Ishikawa (cell line): ENCODE results near the gene DENND5A.
A peak's percentile ranks its signal among the peaks of the same experiment; 100 is the strongest.

Experiments
- CEBPB ChIP-seq: IDR thresholded peaks from 2 replicates; pipeline ENCODE4 v1.6.1; 2012
- CREB1 ChIP-seq: IDR thresholded peaks from 2 replicates; pipeline ENCODE4 v1.6.1; 2012; ENCODE audit warnings: low read depth
- EGR1 ChIP-seq: IDR thresholded peaks from 2 replicates; pipeline ENCODE4 v1.6.1; 2012
- EP300 ChIP-seq: IDR thresholded peaks from 2 replicates; pipeline ENCODE4 v1.6.1; 2012; ENCODE audit warnings: borderline replicate concordance
- FOXM1 ChIP-seq: IDR thresholded peaks from 2 replicates; pipeline ENCODE4 v1.6.1; 2012; ENCODE audit warnings: low read depth, borderline replicate concordance
- MAX ChIP-seq: IDR thresholded peaks from 2 replicates; pipeline ENCODE4 v1.6.1; 2012
- NFIC ChIP-seq: IDR thresholded peaks from 2 replicates; pipeline ENCODE4 v1.6.1; 2012
- RAD21 ChIP-seq: IDR thresholded peaks from 2 replicates; pipeline ENCODE4 v1.6.1; 2012; ENCODE audit warnings: low read depth
- REST ChIP-seq: IDR thresholded peaks from 2 replicates; pipeline ENCODE4 v1.6.1; 2012; ENCODE audit warnings: low read depth, mild to moderate bottlenecking
- TAF1 ChIP-seq: IDR thresholded peaks from 2 replicates; pipeline ENCODE4 v1.6.1; 2012; ENCODE audit warnings: low read depth, mild to moderate bottlenecking
- TCF12 ChIP-seq: IDR thresholded peaks from 2 replicates; pipeline ENCODE4 v1.6.1; 2012; ENCODE audit warnings: low read depth
- TEAD4 ChIP-seq: IDR thresholded peaks from 2 replicates; pipeline ENCODE4 v1.6.1; 2012
- USF1 ChIP-seq: IDR thresholded peaks from 2 replicates; pipeline ENCODE4 v1.6.1; 2012
- YY1 ChIP-seq: IDR thresholded peaks from 2 replicates; pipeline ENCODE4 v1.6.1; 2012; ENCODE audit warnings: low read depth
- ZBTB7A ChIP-seq: IDR thresholded peaks from 2 replicates; pipeline ENCODE4 v1.6.1; 2012; ENCODE audit warnings: low read depth

DENND5A gene

GRCh38 chr11:9277176-9277575, 12.0 kb upstream of the DENND5A start:
- TF ChIP-seq EGR1 (no peak), REST (no peak), CEBPB (no peak), ZBTB7A (no peak), FOXM1 (no peak), NFIC (no peak), MAX (no peak), TCF12 (no peak)

- TF ChIP-seq RAD21, result peak; percentile 21; the same call in 1 of the 2 replicates
- TF ChIP-seq REST, result no peak
Observed at GRCh38 chr11:9276571-9276970, 11.4 kb upstream of the DENND5A start.

- TF ChIP-seq CEBPB (no peak), TAF1 (no peak), CREB1 (no peak), YY1 (no peak), FOXM1 (no peak)
Observed at GRCh38 chr11:9274499-9275258, 9.5 kb upstream of the DENND5A start.

- no peak for TF ChIP-seq TAF1
- TF ChIP-seq CREB1, result no peak
- no peak for TF ChIP-seq TEAD4
- TF ChIP-seq NFIC, result no peak
- TF ChIP-seq TCF12, result no peak
- no peak for TF ChIP-seq MAX
- TF ChIP-seq ZBTB7A, result no peak
- TF ChIP-seq USF1, result no peak
- TF ChIP-seq RAD21, result no peak
- no peak for TF ChIP-seq YY1
- no peak for TF ChIP-seq FOXM1
Observed at GRCh38 chr11:9273376-9274336, 8.5 kb upstream of the DENND5A start.

GRCh38 chr11:9269492-9270013, 4.4 kb upstream of the DENND5A start:
- peak; percentile 81 for TF ChIP-seq USF1
- no peak for TF ChIP-seq NFIC

GRCh38 chr11:9267680-9268079, 2.5 kb upstream of the DENND5A start:
- TF ChIP-seq REST (no peak), RAD21 (no peak), TCF12 (no peak), CREB1 (no peak), EGR1 (no peak), USF1 (no peak), FOXM1 (no peak), YY1 (no peak), TAF1 (no peak), MAX (no peak), ZBTB7A (no peak), EP300 (no peak), NFIC (no peak), TEAD4 (no peak), CEBPB (no peak)
